HK-2 (cell line): ENCODE results near the gene MSMP.
A peak's percentile ranks its signal among the peaks of the same experiment; 100 is the strongest.

ENCODE experiments used
- DNase-seq: peaks from one replicate; pipeline ENCODE4 v3.0.0-alpha.2; 2018; ENCODE audit not compliant: unreplicated experiment

The MSMP gene

GRCh38 chr9:35743880-35744518 is 10.1 kb downstream of the MSMP start:
- no peak for DNase-seq

GRCh38 chr9:35743452-35743851 is 10.6 kb downstream of the MSMP start:
- DNase-seq: no peak

DNA sequence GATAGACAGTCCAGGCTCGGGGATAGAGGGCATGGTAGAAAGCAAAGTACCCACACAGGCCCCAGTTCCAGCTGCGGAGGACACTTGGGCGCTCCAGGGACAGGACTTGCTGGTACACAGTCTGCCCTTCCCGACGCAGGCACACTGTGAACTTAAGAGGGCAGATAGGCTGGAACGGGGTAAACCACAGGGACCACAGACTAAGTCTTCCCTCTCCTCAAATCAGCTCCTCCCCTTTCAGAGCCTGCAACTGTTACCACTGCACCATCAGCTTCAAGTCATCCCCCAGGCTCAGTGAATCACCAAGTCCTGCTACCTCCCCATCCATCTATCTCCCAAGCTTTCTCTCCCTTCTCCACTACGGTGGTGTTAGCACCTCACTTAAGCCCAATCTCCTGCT is 12.3 kb downstream of the MSMP start:
- no peak for DNase-seq

GRCh38 chr9:35740243-35740642 is 13.8 kb downstream of the MSMP start:
- no peak for DNase-seq

GRCh38 chr9:35738924-35739323 is 15.2 kb downstream of the MSMP start:
- no peak for DNase-seq

DNA sequence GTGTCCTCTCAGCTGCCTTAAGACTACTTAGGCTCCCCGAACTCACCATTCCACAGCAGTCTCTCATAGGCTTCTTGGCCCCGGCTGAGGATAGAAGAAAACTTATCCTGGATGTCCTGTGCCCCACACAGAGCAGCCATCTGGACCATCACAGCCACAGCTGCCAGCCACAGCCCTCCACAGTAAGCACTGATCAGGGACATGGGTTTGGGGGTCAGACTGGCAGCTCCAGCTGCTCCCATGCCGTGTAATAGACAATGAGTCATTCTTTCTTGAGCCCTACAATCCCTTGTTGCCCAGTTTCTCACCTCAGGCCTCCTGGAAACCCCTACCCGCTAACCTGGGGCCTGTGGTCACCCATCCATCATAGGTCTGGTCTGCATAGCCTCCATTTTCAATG is 15.9 kb downstream of the MSMP start:
- no peak for DNase-seq

DNA sequence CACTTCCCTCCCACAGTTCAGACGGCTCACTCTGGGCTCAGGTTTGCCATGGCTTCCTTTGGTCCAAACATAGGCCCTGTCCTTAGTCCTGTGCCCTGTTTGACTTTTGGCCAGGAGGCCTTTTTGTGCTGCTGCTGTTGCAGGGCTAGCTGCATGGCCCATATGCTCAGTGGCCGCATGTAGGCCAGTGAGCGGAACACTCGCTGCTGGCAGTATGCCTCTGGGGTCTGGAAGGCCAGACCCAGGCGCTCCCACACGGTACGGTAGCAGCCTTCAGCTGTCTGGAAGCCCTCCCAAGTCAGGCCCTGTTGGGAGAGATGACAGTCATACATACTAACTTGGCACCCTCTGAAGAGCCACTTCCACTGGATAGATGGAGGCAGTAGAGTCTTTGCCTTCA is 16.9 kb downstream of the MSMP start:
- DNase-seq: no peak

- peak; percentile 54 for DNase-seq
Observed at GRCh38 chr9:35736201-35736633, 17.9 kb downstream of the MSMP start.

DNA sequence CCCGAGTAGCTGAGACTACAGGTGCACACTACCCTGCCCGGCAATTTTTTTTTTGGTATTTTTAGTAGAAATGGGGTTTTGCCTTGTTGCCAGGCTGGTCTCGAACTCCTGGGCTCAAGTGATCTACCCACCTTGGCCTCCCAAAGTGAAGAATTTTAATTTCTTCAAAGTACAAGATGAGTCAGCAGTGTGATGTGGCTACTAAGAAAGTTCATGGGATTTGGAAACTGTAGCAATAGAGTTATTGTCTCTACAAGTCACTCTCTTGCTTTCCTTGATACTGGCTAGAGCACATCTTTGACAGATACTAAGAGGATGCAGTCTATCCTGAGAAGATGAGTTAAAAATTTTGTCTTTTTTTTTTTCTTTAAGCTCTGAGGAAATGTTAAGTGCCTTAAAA is 20.0 kb downstream of the MSMP start:
- no peak for DNase-seq

- DNase-seq: peak; percentile 55
Observed at GRCh38 chr9:35732800-35733541, 21.1 kb downstream of the MSMP start.

GRCh38 chr9:35732185-35732799 is 21.8 kb downstream of the MSMP start, which contains the start of the genes CREB3 and TLN1:
Gene CREB3 (plus strand): TSS chr9:35732666. CDS start chr9:35732773, 107 bp downstream.
Gene TLN1 (minus strand): TSS chr9:35732195. CDS start chr9:35725694, 6,501 bp downstream.
- DNase-seq: peak; percentile 94

DNA sequence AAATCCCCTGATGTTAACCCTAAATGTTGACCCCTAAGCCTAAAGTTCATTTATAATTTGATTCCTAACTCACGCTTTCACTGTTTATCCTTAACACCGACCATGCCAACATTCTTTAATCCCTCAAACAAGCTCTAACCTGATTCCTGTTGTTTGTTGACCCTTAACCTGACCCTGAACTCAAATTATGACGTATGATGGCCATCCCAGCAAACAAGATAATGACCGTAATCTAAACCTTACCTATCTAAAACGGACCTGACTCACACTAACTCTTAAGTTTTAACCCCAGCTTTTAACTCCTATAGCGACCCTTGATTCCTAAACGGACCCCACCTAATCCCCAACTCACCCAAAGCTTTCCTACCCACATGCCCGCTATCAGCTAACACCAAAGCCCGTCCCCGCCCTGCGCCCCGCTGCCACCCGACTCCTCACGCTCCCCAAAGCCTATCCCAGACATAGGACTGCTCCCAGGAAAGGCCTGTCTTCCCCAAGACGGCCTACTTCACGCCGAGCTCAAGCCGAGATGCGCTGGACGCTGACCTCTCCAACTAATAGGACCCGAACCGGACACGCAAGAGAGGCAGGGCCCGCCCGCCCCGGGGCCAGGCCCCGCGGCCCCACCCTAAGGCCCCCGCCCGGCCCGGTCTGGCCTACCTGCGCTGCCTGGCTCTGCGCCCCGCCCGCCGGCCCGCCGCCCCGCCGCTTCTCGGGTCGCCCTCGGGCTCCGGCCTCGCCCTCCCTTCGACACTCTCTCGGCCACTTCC is 22.5 kb downstream of the MSMP start:
- no peak for DNase-seq

- no peak for DNase-seq
Observed at GRCh38 chr9:35730486-35730854, 23.6 kb downstream of the MSMP start.

DNA sequence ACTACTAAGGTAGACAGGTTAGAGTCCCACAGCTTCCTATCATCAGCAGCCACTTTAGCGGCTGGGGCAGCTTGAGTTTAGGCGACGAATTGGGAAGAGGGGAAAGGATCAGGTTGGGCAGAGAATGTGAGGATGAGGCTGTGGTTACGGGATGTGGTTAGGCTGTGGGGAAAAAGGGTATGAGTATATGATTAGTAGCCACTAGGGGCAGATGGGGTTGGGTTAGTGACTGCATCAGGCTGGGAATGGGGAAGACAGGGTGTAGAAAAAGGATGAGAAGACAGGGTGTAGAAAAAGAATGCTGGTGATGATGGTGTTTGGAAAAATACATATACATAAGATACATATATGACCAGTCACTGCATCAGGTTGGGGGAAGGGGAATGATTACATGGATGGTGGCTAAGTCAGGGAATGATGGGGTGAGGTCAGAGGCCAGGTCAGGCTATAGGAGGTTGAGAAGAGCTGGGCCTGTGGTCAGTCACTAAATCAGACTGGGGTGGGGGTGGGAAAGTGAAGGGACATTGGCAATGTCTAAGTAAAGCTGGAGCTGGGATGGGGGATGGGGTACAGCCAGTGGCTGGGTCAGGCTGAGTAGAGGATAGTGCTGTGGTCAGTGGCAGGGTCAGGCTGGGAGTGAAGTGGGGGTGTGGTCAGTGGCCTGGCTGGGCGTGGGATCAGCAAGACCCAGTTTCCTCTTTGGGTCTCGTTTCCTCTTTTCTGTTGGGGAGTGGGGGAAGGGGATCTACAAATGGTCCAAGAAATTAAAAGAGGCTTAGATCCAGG is 24.2 kb downstream of the MSMP start:
- peak; percentile 55 for DNase-seq

- no peak for DNase-seq
Observed at GRCh38 chr9:35729101-35729500, 25.0 kb downstream of the MSMP start.

GRCh38 chr9:35728041-35728971 is 25.8 kb downstream of the MSMP start:
- peak; percentile 63 for DNase-seq

DNA sequence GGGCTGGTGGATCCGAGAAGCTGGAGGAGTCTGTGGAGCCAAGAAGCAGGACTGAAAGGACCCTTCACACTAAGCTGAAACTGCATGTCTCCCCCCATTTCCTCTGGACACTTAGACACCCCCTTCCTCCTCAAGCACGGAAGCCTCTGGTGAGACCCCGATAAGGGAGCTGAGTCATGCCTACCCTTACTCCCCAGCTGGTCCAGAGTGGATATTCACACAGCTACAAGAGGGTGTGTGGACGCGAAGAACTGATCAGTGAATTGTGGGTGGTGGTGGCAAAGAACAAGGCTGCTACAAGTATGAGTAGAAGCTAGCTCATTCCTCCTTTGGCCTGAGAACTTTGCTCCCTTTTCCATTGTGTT is 26.4 kb downstream of the MSMP start:
- DNase-seq: no peak

DNA sequence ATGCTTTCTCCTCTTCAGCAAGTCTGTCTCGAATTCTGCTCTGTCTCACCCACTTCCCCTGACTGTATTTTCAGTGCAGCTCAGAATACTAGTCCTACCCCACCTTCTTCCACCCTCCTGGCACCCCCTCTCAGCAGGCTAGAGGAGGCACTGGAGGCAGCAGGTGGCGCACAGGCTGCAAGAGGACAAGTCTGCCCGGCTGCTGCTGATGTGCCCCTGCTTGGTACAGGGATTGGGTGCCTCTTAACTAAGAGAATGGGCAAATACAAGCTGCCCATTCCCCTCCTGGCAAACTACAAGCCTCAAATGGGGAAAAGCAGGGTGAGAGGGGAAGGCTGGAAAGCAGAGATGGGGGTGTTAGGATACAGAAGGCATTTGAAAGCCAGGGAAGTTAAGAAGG is 27.1 kb downstream of the MSMP start:
- DNase-seq: no peak

- DNase-seq: no peak
Observed at GRCh38 chr9:35725362-35725761, 28.7 kb downstream of the MSMP start.

GRCh38 chr9:35723908-35724307 is 30.2 kb downstream of the MSMP start:
- DNase-seq: no peak
